ENCODE data around the gene ABHD5.

- TF ChIP-seq EZH2phosphoT487 (IDR thresholded peaks at IDR 0.05; ENCODE audit: borderline replicate concordance, low read length) = no peak
- TF ChIP-seq, protein P1, sequence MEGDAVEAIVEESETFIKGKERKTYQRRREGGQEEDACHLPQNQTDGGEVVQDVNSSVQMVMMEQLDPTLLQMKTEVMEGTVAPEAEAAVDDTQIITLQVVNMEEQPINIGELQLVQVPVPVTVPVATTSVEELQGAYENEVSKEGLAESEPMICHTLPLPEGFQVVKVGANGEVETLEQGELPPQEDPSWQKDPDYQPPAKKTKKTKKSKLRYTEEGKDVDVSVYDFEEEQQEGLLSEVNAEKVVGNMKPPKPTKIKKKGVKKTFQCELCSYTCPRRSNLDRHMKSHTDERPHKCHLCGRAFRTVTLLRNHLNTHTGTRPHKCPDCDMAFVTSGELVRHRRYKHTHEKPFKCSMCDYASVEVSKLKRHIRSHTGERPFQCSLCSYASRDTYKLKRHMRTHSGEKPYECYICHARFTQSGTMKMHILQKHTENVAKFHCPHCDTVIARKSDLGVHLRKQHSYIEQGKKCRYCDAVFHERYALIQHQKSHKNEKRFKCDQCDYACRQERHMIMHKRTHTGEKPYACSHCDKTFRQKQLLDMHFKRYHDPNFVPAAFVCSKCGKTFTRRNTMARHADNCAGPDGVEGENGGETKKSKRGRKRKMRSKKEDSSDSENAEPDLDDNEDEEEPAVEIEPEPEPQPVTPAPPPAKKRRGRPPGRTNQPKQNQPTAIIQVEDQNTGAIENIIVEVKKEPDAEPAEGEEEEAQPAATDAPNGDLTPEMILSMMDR (IDR thresholded peaks at IDR 0.05; ENCODE audit: low read depth, low read length, poor library complexity, severe bottlenecking) = no peak
Measured at GRCh38 chr3:43718296-43718695, 27.6 kb downstream of the ABHD5 start.
